ENCODE measurements around the gene C16orf96. TPM values are rescaled to one million over a fixed set of nuclear protein-coding genes. Genes with fewer than 3 reads are reported as not detected.

C16orf96 gene
- total and polyA plus RNA-seq, 2 experiments from 2014 or later: not detected

GRCh38 chr16:4614571-4615383, 58.6 kb downstream of the C16orf96 start, which contains the start of gene UBALD1:
Gene UBALD1, minus strand, starts transcription at chr16:4614888. Its CDS starts 91 bp downstream, at chr16:4614797.
- H3K27ac ChIP-seq: peak within 1 kb of the TSS; percentile 71
- WGBS, 2 experiments (ENCODE audit: low coverage in 1 of 2, low lambda C conversion rate in 2 of 2, missing lambda C conversion rate in 2 of 2): 9 to 10% methylated on average over 55 to 72 of the region's 100 CpGs
- H3K4me3 ChIP-seq: peak within 1 kb of the TSS; percentile 85
- H3F3A ChIP-seq (ENCODE audit: insufficient read depth): peaks cover 6% of the 10 kb centered on the region; the same call in 1 of the 2 replicates
- H3K4me2 ChIP-seq (ENCODE audit: unreplicated experiment): peak within 1 kb of the TSS; percentile 90
- no peaks in the 10 kb centered on the region for H3K9me3 ChIP-seq (ENCODE audit: low read depth)
- no peaks in the 10 kb centered on the region for H3K27me3 ChIP-seq (replicated peaks; ENCODE audit: insufficient read depth)
- TF ChIP-seq EZH2phosphoT487 (IDR thresholded peaks at IDR 0.05; ENCODE audit: insufficient read depth, low read depth): no peak
- TF ChIP-seq EZH2 (IDR thresholded peaks at IDR 0.05; ENCODE audit: insufficient read depth, poor library complexity, severe bottlenecking): no peak
- peak within 1 kb of the TSS; percentile 88 for H3K9ac ChIP-seq
- peaks cover 51% of the 10 kb centered on the region for H3K79me2 ChIP-seq (ENCODE audit: insufficient read depth)
- peaks cover 28% of the 10 kb centered on the region for H3K4me1 ChIP-seq (ENCODE audit: insufficient read depth)
- H2AFZ ChIP-seq: peak within 1 kb of the TSS; percentile 90
- H3K36me3 ChIP-seq (ENCODE audit: low read depth): no peaks in the 10 kb centered on the region
- no peaks in the 10 kb centered on the region for H3K9me2 ChIP-seq (ENCODE audit: insufficient read depth)
- in situ Hi-C loops (cut with MboI): no loop called here
- DNase-seq: peak; percentile 98
- H4K20me1 ChIP-seq (ENCODE audit: insufficient read depth): no peaks in the 10 kb centered on the region

DNA sequence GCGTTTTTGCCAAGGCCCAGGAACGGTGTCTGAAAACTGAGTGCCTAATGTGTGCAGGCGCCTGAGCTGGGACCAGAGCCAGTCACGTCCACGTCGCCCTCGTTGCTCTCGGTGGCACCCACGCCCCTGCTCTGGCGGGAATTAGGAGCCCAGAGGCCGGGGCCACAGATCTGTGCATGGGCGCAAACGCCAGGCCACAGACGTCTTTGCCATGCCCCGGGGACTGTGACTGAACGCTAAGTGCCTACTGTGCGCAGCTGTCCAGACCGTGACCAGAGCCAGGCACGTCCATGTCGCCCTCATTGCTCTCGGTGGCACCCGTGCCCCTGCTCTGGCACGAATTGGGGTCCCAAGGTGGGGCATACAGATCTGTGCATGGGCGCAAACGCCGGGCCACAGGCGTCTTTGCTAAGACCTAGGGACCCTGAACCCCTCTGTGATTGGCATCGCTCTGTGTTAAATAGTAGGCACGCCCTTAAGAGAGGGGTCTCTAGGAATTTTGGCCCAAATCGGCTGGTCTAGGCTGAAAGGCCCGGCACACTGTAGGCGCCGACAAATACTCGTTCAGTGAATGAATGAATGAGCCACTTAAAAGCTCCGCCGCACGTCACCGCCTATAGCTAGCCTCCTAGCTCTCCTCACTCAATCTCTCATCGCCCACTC, 59.4 kb downstream of the C16orf96 start:
- Histone ChIP-seq H3K4me3 (peak overlapping the region; percentile 85), H3K27ac (peak overlapping the region; percentile 71), H3K4me2 (ENCODE audit: unreplicated experiment) (peak overlapping the region; percentile 90), H2AFZ (peak overlapping the region; percentile 90), H3K9ac (peak overlapping the region; percentile 88), H3K36me3 (ENCODE audit: low read depth) (no peaks in the 10 kb centered on the region), H3K9me3 (ENCODE audit: low read depth) (no peaks in the 10 kb centered on the region), H4K20me1 (ENCODE audit: insufficient read depth) (no peaks in the 10 kb centered on the region), H3K9me2 (ENCODE audit: insufficient read depth) (no peaks in the 10 kb centered on the region), H3K27me3 (replicated peaks; ENCODE audit: insufficient read depth) (no peaks in the 10 kb centered on the region), H3K79me2 (ENCODE audit: insufficient read depth) (peaks cover 44% of the 10 kb centered on the region), H3F3A (ENCODE audit: insufficient read depth) (peaks cover 6% of the 10 kb centered on the region; the same call in 1 of the 2 replicates), H3K4me1 (ENCODE audit: insufficient read depth) (peaks cover 28% of the 10 kb centered on the region)
- TF ChIP-seq EZH2 (IDR thresholded peaks at IDR 0.05; ENCODE audit: insufficient read depth, poor library complexity, severe bottlenecking): no peak
- TF ChIP-seq EZH2phosphoT487 (IDR thresholded peaks at IDR 0.05; ENCODE audit: insufficient read depth, low read depth): no peak
- DNase-seq: no peak
- WGBS, 2 experiments (ENCODE audit: low coverage in 1 of 2, low lambda C conversion rate in 2 of 2, missing lambda C conversion rate in 2 of 2): 49 to 52% methylated on average over 38 of the region's 39 CpGs
- in situ Hi-C loops (cut with MboI): no loop called here

DNA sequence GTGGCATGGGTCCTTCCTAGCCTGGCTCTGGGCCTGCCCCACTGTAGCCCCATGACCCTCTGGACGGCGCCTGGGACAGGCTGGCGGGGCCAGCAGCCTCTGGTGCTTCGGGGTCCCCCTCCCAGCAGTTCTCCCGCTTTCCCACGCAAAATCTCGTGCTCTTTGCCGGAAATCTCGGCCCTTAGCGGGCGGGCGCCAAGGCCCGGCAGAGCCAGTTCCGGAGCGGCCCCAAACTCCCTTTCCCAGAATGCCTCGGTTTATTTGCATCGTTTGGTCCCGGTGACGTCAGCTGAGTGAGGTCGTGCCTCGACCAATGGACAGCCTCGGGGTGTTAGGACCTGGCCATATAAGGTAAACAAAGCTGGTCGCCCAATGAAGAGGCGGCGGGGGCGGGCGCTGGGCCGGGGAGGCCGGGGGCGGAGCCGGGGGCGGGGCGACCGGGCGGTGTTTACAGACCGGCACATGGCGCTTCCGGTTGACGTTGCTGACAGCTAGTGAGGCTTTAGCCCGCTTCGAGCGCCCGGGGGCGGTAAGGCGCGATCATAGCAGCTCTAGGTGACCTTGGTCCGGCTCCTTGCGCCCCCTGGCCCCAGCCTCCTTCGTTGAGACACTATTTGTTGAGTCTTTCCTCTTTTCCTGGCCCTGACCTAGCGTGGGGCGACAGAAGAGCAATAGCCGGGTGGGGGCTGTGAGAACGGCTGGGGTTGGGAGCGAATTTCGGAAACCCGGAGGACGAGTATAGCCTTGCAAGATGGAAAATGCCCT, 60.1 kb downstream of the C16orf96 start:
- Histone ChIP-seq H3K9me3 (ENCODE audit: low read depth) (no peaks in the 10 kb centered on the region), H3K27me3 (replicated peaks; ENCODE audit: insufficient read depth) (no peaks in the 10 kb centered on the region), H3K9ac (peak overlapping the region; percentile 86), H3K4me2 (ENCODE audit: unreplicated experiment) (peak overlapping the region; percentile 99), H3K9me2 (ENCODE audit: insufficient read depth) (no peaks in the 10 kb centered on the region), H3K4me3 (peak overlapping the region; percentile 85), H3K36me3 (ENCODE audit: low read depth) (no peaks in the 10 kb centered on the region), H3F3A (ENCODE audit: insufficient read depth) (peaks cover 6% of the 10 kb centered on the region; the same call in 1 of the 2 replicates), H3K4me1 (ENCODE audit: insufficient read depth) (peaks cover 27% of the 10 kb centered on the region), H3K79me2 (ENCODE audit: insufficient read depth) (peaks cover 37% of the 10 kb centered on the region), H3K27ac (peak overlapping the region; percentile 84), H2AFZ (peak overlapping the region; percentile 90), H4K20me1 (ENCODE audit: insufficient read depth) (no peaks in the 10 kb centered on the region)
- peak; percentile 100 for DNase-seq
- in situ Hi-C loops (cut with MboI): no loop called here
- TF ChIP-seq EZH2phosphoT487 (IDR thresholded peaks at IDR 0.05; ENCODE audit: insufficient read depth, low read depth) (no peak), EZH2 (IDR thresholded peaks at IDR 0.05; ENCODE audit: insufficient read depth, poor library complexity, severe bottlenecking) (no peak)
- 0% methylated on average over 49 to 57 of the region's 57 CpGs for WGBS, 2 experiments (ENCODE audit: low coverage in 1 of 2, low lambda C conversion rate in 2 of 2, missing lambda C conversion rate in 2 of 2)

GRCh38 chr16:4617880-4618279, 61.7 kb downstream of the C16orf96 start:
- Histone ChIP-seq H3K27me3 (replicated peaks; ENCODE audit: insufficient read depth) (no peaks in the 10 kb centered on the region), H4K20me1 (ENCODE audit: insufficient read depth) (no peaks in the 10 kb centered on the region), H3K79me2 (ENCODE audit: insufficient read depth) (peaks cover 20% of the 10 kb centered on the region), H3K4me2 (ENCODE audit: unreplicated experiment) (no peak overlapping the region), H2AFZ (no peak overlapping the region), H3F3A (ENCODE audit: insufficient read depth) (peaks cover 6% of the 10 kb centered on the region; the same call in 1 of the 2 replicates), H3K4me3 (no peak overlapping the region), H3K9me3 (ENCODE audit: low read depth) (no peaks in the 10 kb centered on the region), H3K27ac (no peak overlapping the region), H3K36me3 (ENCODE audit: low read depth) (no peaks in the 10 kb centered on the region), H3K9ac (no peak overlapping the region), H3K9me2 (ENCODE audit: insufficient read depth) (no peaks in the 10 kb centered on the region), H3K4me1 (ENCODE audit: insufficient read depth) (0 out of 2 replicates have a peak, but pooled peaks cover 13% of the 10 kb centered on the region)
- 78 to 80% methylated on average over 7 to 8 of the region's 8 CpGs for WGBS, 2 experiments (ENCODE audit: low coverage in 1 of 2, low lambda C conversion rate in 2 of 2, missing lambda C conversion rate in 2 of 2)
- TF ChIP-seq EZH2phosphoT487 (IDR thresholded peaks at IDR 0.05; ENCODE audit: insufficient read depth, low read depth): no peak
- no peak for TF ChIP-seq EZH2 (IDR thresholded peaks at IDR 0.05; ENCODE audit: insufficient read depth, poor library complexity, severe bottlenecking)
- in situ Hi-C loops (cut with MboI): no loop called here
- no peak for DNase-seq

Data from GM23248 (cell line).